RWPE2 (cell line): ENCODE measurements around the gene ATP10B.

Experiments used
- ATAC-seq: fragments of 200-7000 bp; cut with Tn5 transposase; 3 replicates; pipeline ENCODE4 v1.9.1; 2021; ENCODE audit warnings: low read depth
- DNase-seq: peaks from one replicate; pipeline ENCODE4 v3.0.0-alpha.2; 2020; ENCODE audit warnings: low spot score
- H3K27ac ChIP-seq: fragments of 450-650 bp; 2 replicates; pipeline ENCODE4 v1.5.1; 2017; ENCODE audit warnings: mild to moderate bottlenecking; ENCODE audit not compliant: poor library complexity, severe bottlenecking
- H3K27me3 ChIP-seq: fragments of 250-450 bp; sonication (Bioruptor Pico); 2 replicates; pipeline ENCODE4 v1.5.1; 2021; ENCODE audit warnings: mild to moderate bottlenecking, moderate library complexity; ENCODE audit not compliant: insufficient read depth, poor library complexity, severe bottlenecking
- H3K36me3 ChIP-seq: fragments of 250-450 bp; sonication (Bioruptor Pico); 2 replicates; pipeline ENCODE4 v1.5.1; 2020; ENCODE audit warnings: low read depth, mild to moderate bottlenecking, moderate library complexity
- H3K4me1 ChIP-seq: fragments of 250-450 bp; sonication (Bioruptor Pico); 2 replicates; pipeline ENCODE4 v1.5.1; 2021; ENCODE audit warnings: mild to moderate bottlenecking, moderate library complexity; ENCODE audit not compliant: insufficient read depth, poor library complexity, severe bottlenecking
- H3K4me3 ChIP-seq: fragments of 250-450 bp; sonication (Bioruptor Pico); 2 replicates; pipeline ENCODE4 v1.5.1; 2021; ENCODE audit warnings: mild to moderate bottlenecking, moderate library complexity; ENCODE audit not compliant: severe bottlenecking
- H3K9me3 ChIP-seq: fragments of 250-450 bp; sonication (Bioruptor Pico); 2 replicates; pipeline ENCODE4 v1.5.1; 2021; ENCODE audit warnings: mild to moderate bottlenecking, moderate library complexity; ENCODE audit not compliant: severe bottlenecking
- CTCF ChIP-seq: fragments of 450-650 bp; IDR thresholded peaks from one replicate; pipeline ENCODE4 v1.5.1; 2017; ENCODE audit warnings: mild to moderate bottlenecking, moderate library complexity; ENCODE audit not compliant: poor library complexity, severe bottlenecking

ATP10B gene

DNA sequence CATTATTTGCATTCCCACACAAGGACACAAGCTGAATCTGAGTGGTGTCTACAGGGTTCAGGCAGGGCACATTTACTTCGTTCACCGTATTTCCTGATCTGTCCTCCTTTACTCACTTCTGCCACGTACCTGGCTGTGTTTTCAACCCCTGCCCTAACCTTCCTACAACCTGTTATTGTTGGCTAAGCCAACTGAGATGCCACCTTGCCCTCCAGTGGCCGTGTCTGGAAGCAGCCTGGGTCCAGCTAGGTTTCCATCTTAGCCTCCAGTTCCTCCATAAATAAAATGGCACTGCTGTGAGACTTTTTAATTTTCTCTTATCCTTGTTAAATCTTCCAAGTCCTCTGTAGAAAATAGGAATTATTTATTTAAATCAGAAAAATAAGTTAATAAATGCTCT lies 64.8 kb downstream of the ATP10B start:
- peak; percentile 53 for TF ChIP-seq CTCF
- H3K4me1 ChIP-seq, result no peaks in the 10 kb centered on the region
- ATAC-seq, result peak; percentile 70
- no peaks in the 10 kb centered on the region for H3K36me3 ChIP-seq
- H3K27me3 ChIP-seq, result peaks cover 3% of the 10 kb centered on the region
- no peak overlapping the region for H3K4me3 ChIP-seq
- no peak overlapping the region for H3K27ac ChIP-seq
- DNase-seq, result no peak
- H3K9me3 ChIP-seq, result no peaks in the 10 kb centered on the region

GRCh38 chr5:160774666-160775315 lies 77.2 kb downstream of the ATP10B start:
- no peak for ATAC-seq
- Histone ChIP-seq H3K4me3 (no peak overlapping the region), H3K27me3 (no peaks in the 10 kb centered on the region), H3K27ac (no peak overlapping the region), H3K36me3 (no peaks in the 10 kb centered on the region), H3K9me3 (no peaks in the 10 kb centered on the region), H3K4me1 (no peaks in the 10 kb centered on the region)
- no peak for DNase-seq
- TF ChIP-seq CTCF, result no peak

- no peaks in the 10 kb centered on the region for H3K27me3 ChIP-seq
- no peak overlapping the region for H3K27ac ChIP-seq
- no peaks in the 10 kb centered on the region for H3K9me3 ChIP-seq
- DNase-seq (no peak), ATAC-seq (no peak)
- H3K4me3 ChIP-seq, result no peak overlapping the region
- no peaks in the 10 kb centered on the region for H3K36me3 ChIP-seq
- no peaks in the 10 kb centered on the region for H3K4me1 ChIP-seq
- no peak for TF ChIP-seq CTCF
Observed at GRCh38 chr5:160773646-160774410, 78.2 kb downstream of the ATP10B start.

DNA sequence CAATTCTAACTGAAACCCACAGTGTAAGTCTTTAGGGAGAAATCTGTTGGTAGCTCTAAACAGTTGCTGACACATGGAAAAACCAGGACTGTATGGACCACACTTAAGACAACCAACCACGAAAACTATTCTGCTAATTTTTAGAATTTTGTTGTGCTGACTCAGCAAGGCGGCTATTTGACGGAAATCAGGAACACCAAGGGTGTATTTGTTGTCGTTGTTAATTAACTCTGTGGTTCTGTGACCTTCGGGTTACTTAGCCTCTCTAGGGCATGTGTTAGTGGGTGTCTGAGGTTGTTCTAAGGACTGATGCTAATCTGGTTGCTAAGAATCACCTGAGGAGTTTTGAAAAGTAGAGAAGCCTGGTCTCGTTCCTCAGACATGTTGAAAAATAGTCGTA lies 79.2 kb downstream of the ATP10B start:
- no peak for ATAC-seq
- no peak overlapping the region for H3K4me3 ChIP-seq
- no peaks in the 10 kb centered on the region for H3K27me3 ChIP-seq

More for the DNA sequence above, 79.2 kb downstream of the ATP10B start:
- Histone ChIP-seq H3K36me3 (no peaks in the 10 kb centered on the region), H3K4me1 (no peaks in the 10 kb centered on the region), H3K27ac (no peak overlapping the region), H3K9me3 (no peaks in the 10 kb centered on the region)
- no peak for DNase-seq
- TF ChIP-seq CTCF, result no peak
